ENCODE measurements around the gene NTSR2.

DNA sequence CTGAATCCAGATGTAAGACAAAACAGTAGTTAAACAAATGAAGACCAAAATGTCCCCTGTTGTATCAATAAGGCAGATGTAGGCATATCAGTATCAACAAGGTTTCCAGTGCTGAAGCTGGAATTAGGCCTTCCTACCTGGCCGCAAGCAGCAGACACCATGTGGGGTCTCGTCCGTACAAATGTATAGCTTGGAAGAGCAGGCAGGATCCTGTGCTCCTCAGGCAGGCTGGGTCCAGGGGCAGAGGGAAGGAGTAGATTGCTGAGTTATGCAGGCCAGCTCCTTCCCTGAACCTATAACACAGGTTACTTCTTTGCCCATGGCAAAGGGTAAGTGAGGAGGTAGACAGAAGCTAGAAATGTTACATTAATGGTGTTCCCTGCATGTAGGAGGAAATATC is 23.5 kb downstream of the NTSR2 start:
- TF ChIP-seq, protein P1, sequence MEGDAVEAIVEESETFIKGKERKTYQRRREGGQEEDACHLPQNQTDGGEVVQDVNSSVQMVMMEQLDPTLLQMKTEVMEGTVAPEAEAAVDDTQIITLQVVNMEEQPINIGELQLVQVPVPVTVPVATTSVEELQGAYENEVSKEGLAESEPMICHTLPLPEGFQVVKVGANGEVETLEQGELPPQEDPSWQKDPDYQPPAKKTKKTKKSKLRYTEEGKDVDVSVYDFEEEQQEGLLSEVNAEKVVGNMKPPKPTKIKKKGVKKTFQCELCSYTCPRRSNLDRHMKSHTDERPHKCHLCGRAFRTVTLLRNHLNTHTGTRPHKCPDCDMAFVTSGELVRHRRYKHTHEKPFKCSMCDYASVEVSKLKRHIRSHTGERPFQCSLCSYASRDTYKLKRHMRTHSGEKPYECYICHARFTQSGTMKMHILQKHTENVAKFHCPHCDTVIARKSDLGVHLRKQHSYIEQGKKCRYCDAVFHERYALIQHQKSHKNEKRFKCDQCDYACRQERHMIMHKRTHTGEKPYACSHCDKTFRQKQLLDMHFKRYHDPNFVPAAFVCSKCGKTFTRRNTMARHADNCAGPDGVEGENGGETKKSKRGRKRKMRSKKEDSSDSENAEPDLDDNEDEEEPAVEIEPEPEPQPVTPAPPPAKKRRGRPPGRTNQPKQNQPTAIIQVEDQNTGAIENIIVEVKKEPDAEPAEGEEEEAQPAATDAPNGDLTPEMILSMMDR (IDR thresholded peaks at IDR 0.05; ENCODE audit: extremely low read depth in 1 of 2, insufficient read depth in 1 of 2, low read depth in 1 of 2, low read length in 2 of 2): no peak
- TF ChIP-seq POLR2AphosphoS5 (IDR thresholded peaks at IDR 0.05; ENCODE audit: insufficient read depth, low read depth, low read length): no peak
